Esophagus squamous epithelium (tissue), 5 donors: ENCODE data around the gene ANKRD11. TPM values are rescaled to one million over a fixed set of nuclear protein-coding genes. Genes with fewer than 3 reads are reported as not detected.

ENCODE experiments used
- DNase-seq: peaks from one replicate; lab custom pipeline; 2025; lab: John Stamatoyannopoulos, UW
- H3K27ac ChIP-seq, 4 donors: fragments of 200-600 bp; sonication (generic); one replicate each; pipeline ENCODE4 v1.5.1; 2016 to 2019; ENCODE audit warnings: mild to moderate bottlenecking in 1 of 4
- H3K27me3 ChIP-seq, 4 donors: fragments of 200-600 bp; sonication (generic); 1 replicate in 3 of 4; 2 replicates in 1 of 4; pipeline versions ENCODE4 v1.5.1 to v1.6.0; 2017 to 2021; ENCODE audit warnings: antibody characterized with exemption in 1 of 4
- H3K36me3 ChIP-seq, 3 donors: fragments of 200-600 bp; sonication (generic); one replicate each; pipeline ENCODE4 v1.5.1; 2016 to 2019
- H3K4me1 ChIP-seq, 3 donors: fragments of 200-600 bp; sonication (generic); one replicate each; pipeline ENCODE4 v1.5.1; 2017 to 2019
- H3K4me3 ChIP-seq, 4 donors: fragments of 200-600 bp; sonication (generic); 1 replicate in 3 of 4; 2 replicates in 1 of 4; pipeline ENCODE4 v1.5.1; 2016 to 2019; ENCODE audit warnings: mild to moderate bottlenecking in 2 of 4, moderate library complexity in 1 of 4
- H3K9me3 ChIP-seq, 3 donors: fragments of 200-600 bp; sonication (generic); one replicate each; pipeline ENCODE4 v1.5.1; 2016 to 2019
- POLR2A ChIP-seq, 4 donors: fragments of 450-650 bp; IDR thresholded peaks; one replicate each; pipeline ENCODE4 v1.6.1; 2017; ENCODE audit warnings: antibody characterized with exemption in 4 of 4, mild to moderate bottlenecking in 4 of 4, moderate library complexity in 3 of 4
- WGBS, 2 donors: methylation state at CpG; one replicate each; pipeline ENCODE4 v1.1.5; 2018; 5-methylcytosine and 5-hydroxymethylcytosine counted together
- intact Hi-C: fragments of 100-400 bp; cut with DNase I; formaldehyde crosslinking; loops from one replicate; pipeline ENCODE4 v1.15.0; 2022
- total RNA-seq, 4 donors: library from RNA; depleted of rRNA; stranded (reverse); fragments of >200 nt; gene quantifications; one replicate each; pipeline ENCODE4 v1.1.0, GENCODE V29; 2016
- TF ChIP-seq, protein P1 (sequence below), 6 experiments: fragments of 450-650 bp in 4 of 6; fragments of 200-600 bp in 2 of 6; sonication (generic) in 2 of 6; IDR thresholded peaks; one replicate each; pipeline ENCODE4 v1.5.1; 2016 to 2019; ENCODE audit warnings: antibody characterized with exemption in 6 of 6, mild to moderate bottlenecking in 4 of 6, moderate library complexity in 4 of 6
- donor health status: DM: yes; HTN: yes; CAD: no.

Gene ANKRD11
- total RNA-seq, 4 donors from 2014 or later, result 51.0 to 72.7 (median 66.9) TPM

DNA sequence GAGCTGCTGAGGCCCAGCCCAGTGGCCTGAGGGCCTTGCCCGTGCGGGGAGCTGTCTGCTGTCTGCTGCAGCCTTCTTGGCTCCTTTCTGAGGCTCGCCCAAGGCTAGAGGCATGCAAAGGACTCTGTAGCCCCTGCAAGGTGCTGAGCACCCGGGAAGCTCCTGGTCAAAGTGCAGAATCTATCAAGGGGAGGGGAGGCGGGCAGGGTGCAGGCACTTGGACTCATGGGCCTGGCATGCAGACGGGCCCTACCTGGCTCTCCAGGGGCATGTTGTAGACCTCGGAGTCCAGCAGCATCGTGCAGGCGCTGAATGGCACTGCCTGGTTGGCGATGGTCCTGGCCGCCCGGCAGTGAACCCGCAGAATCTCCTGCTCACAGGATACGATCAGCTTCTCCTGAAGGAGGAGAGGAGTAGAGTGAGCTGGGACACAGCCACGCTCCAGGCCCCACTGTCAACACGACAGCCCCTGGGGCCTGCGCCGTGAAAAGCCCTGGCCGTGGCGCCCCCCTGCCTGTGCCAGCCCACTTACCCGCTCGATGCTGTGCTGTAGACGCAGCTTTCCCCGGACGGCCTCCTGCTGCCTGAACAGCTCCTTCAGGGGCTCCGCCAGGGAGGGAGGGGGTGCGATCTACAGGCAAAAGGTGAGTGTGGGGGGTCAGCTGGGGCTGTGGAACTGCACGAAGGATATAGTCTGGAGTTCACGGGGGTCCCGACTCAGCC, 215.6 kb downstream of the ANKRD11 start:
- no peak for DNase-seq
- intact Hi-C loops, result no loop called here
- no peak for TF ChIP-seq POLR2A (IDR thresholded peaks at IDR 0.05)
- TF ChIP-seq, protein P1, sequence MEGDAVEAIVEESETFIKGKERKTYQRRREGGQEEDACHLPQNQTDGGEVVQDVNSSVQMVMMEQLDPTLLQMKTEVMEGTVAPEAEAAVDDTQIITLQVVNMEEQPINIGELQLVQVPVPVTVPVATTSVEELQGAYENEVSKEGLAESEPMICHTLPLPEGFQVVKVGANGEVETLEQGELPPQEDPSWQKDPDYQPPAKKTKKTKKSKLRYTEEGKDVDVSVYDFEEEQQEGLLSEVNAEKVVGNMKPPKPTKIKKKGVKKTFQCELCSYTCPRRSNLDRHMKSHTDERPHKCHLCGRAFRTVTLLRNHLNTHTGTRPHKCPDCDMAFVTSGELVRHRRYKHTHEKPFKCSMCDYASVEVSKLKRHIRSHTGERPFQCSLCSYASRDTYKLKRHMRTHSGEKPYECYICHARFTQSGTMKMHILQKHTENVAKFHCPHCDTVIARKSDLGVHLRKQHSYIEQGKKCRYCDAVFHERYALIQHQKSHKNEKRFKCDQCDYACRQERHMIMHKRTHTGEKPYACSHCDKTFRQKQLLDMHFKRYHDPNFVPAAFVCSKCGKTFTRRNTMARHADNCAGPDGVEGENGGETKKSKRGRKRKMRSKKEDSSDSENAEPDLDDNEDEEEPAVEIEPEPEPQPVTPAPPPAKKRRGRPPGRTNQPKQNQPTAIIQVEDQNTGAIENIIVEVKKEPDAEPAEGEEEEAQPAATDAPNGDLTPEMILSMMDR (IDR thresholded peaks at IDR 0.05), result no peak
- Histone ChIP-seq H3K27ac (no peak overlapping the region), H3K4me3 (no peak overlapping the region), H3K27me3 (no peaks in the 10 kb centered on the region), H3K36me3 (peaks cover 49 to 98% (median 52%) of the 10 kb centered on the region in 3 donors), H3K9me3 (no peaks in the 10 kb centered on the region), H3K4me1 (no peaks in the 10 kb centered on the region)
- WGBS, 2 donors, result 95 to 97% methylated on average over 5 to 21 of the region's 30 CpGs

DNA sequence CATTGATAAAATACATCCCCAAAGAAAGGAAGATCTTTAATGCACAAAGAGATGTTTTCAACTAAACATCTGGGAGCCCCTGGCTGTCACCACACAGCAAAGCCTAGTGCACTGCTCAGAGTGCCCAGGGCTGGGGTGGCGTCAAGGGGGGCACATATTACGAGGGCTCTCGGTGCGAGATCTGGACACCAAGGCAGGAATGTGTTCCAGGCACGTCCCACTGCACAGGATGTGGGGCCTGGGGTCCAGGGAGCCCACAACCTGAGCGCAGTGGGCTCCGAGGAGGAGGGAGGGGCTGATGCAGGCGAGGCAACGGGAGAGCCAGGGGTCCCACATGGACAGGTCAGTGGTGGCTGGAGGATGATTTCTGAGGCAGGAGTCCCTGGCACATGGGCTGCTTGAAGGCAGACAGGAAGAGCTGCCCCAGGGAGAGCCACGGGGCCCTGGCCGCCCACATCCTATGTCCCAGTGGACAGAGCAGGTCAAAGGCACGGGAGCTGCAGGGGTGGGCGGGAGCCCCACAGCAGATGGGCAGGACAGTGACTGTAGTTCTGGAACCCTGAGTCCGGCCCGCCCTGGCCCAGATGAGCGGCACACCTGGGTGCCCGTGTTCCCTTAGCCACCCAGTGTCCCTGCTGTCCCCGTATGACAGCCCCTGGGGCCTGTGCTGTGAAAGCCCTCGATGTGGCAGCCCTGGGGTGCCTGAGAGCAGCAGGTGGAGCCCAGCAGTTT, 216.5 kb downstream of the ANKRD11 start:
- Histone ChIP-seq H3K9me3 (no peaks in the 10 kb centered on the region), H3K27ac (no peak overlapping the region), H3K4me1 (no peaks in the 10 kb centered on the region), H3K36me3 (peaks cover 55 to 100% (median 56%) of the 10 kb centered on the region in 3 donors), H3K4me3 (no peak overlapping the region), H3K27me3 (no peaks in the 10 kb centered on the region)
- 90 to 93% methylated on average over 8 to 9 of the region's 19 CpGs for WGBS, 2 donors
- intact Hi-C loops, result no loop called here
- TF ChIP-seq, protein P1 (IDR thresholded peaks at IDR 0.05), result no peak
- TF ChIP-seq POLR2A (IDR thresholded peaks at IDR 0.05), result no peak
- no peak for DNase-seq

DNA sequence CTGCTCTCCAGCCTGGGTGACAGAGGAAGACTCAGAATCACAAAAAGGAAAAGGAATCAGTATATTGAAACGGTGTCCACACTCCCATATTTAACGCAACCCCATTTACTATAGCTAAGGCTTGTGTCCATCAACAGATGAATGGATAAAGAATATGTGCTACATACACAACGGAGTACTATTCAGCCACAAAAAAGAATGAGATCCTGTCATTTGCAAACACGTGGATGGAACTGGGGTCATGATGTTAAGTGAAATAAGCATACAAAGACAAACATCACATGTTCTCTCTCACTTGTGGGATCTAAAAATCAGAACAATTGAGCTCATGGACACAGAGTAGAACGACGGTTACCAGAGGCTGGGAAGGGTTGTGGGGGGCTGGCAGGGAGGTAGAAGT, 217.7 kb downstream of the ANKRD11 start:
- Histone ChIP-seq H3K4me3 (no peak overlapping the region), H3K27me3 (no peaks in the 10 kb centered on the region), H3K9me3 (no peaks in the 10 kb centered on the region), H3K4me1 (no peaks in the 10 kb centered on the region), H3K36me3 (peaks cover 46 to 95% (median 55%) of the 10 kb centered on the region in 3 donors), H3K27ac (no peak overlapping the region)
- no peak for DNase-seq
- TF ChIP-seq, protein P1 (IDR thresholded peaks at IDR 0.05), result no peak
- TF ChIP-seq POLR2A (IDR thresholded peaks at IDR 0.05), result no peak
- intact Hi-C loops, result no loop called here
- 95 to 98% methylated on average over 6 of the region's 6 CpGs for WGBS, 2 donors

DNA sequence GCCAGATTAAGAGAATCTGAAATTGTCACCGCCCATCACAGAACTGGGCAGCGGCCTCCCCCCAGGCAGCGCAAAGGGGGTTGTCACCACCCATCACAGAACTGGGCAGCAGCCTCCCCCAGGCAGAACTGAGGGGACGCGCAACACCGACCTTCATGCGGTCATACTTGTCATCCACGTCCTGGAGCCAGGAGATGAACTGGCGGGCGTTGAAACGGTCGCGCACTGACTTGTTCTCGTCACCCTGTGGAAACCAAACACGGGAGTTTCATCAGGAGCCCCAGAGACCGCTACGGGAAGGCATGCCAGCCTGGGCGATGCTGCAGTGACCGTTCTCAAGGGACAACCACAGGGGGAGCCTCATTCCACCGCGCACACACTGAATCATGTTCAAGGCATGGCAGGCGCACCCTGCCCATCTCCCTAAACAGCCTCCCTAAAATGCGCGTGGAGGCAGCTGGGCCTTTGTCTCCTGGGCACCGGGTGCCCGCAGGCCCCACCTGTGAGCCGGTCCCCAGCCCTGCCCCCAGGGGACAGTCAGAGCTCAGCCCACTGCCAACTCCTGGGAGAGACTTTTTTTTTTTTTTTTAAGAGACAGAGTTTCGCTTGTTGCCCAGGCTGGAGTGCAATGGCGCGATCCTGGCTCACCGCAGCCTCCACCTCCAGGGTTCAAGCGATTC, 219.6 kb downstream of the ANKRD11 start:
- H3K27ac ChIP-seq, result no peak overlapping the region
- TF ChIP-seq, protein P1 (IDR thresholded peaks at IDR 0.05), result no peak
- TF ChIP-seq POLR2A (IDR thresholded peaks at IDR 0.05), result no peak
- intact Hi-C loops, result no loop called here
- peaks cover 53 to 95% (median 54%) of the 10 kb centered on the region in 3 donors for H3K36me3 ChIP-seq
- WGBS, 2 donors, result 96 to 98% methylated on average over 6 to 8 of the region's 32 CpGs
- no peaks in the 10 kb centered on the region for H3K9me3 ChIP-seq
- H3K4me1 ChIP-seq, result no peaks in the 10 kb centered on the region
- no peak overlapping the region for H3K4me3 ChIP-seq
- no peak for DNase-seq
- no peaks in the 10 kb centered on the region for H3K27me3 ChIP-seq
